Ascending aorta (tissue), 2 donors: Measurements from ENCODE around the gene CUL2. TPM values are rescaled to one million over a fixed set of nuclear protein-coding genes. Genes with fewer than 3 reads are reported as not detected.

Experiments used
- DNase-seq, 2 donors: peaks; one replicate each; pipeline ENCODE4 v3.0.0-alpha.2; 2019; ENCODE audit warnings: low spot score in 2 of 2
- H3K27ac ChIP-seq, 2 donors: fragments of 200-600 bp; sonication (generic); one replicate each; pipeline ENCODE4 v1.5.1; 2016 to 2017; ENCODE audit warnings: mild to moderate bottlenecking in 1 of 2
- H3K27me3 ChIP-seq: fragments of 200-600 bp; sonication (generic); one replicate; pipeline ENCODE4 v1.5.1; 2017
- H3K36me3 ChIP-seq, 2 donors: fragments of 200-600 bp; sonication (generic); one replicate each; pipeline ENCODE4 v1.5.1; 2016
- H3K4me1 ChIP-seq, 2 donors: fragments of 200-600 bp; sonication (generic); one replicate each; pipeline ENCODE4 v1.5.1; 2016 to 2017; ENCODE audit warnings: mild to moderate bottlenecking in 1 of 2
- H3K4me3 ChIP-seq, 2 donors: fragments of 200-600 bp; sonication (generic); one replicate each; pipeline ENCODE4 v1.5.1; 2016 to 2017; ENCODE audit warnings: mild to moderate bottlenecking in 1 of 2
- H3K9me3 ChIP-seq, 2 donors: fragments of 200-600 bp; sonication (generic); one replicate each; pipeline ENCODE4 v1.5.1; 2016
- CTCF ChIP-seq, 3 experiments: fragments of 200-600 bp in 2 of 3; fragments of 450-650 bp in 1 of 3; sonication (generic) in 2 of 3; IDR thresholded peaks; one replicate each; pipeline ENCODE4 v1.5.1; 2016 to 2019; ENCODE audit warnings: antibody characterized with exemption in 3 of 3, mild to moderate bottlenecking in 1 of 3, moderate library complexity in 1 of 3
- intact Hi-C: fragments of 100-400 bp; cut with DNase I; formaldehyde crosslinking; loops from one replicate; pipeline ENCODE4 v1.15.1; 2023
- total RNA-seq: library from RNA; depleted of rRNA; stranded (reverse); fragments of >200 nt; gene quantifications from one replicate; pipeline ENCODE4 v1.1.0, GENCODE V29; 2016

Gene CUL2
- total RNA-seq, 1 donor from 2014 or later: 9.7 TPM

- DNase-seq: no peak
- Histone ChIP-seq H3K27me3 (no peaks in the 10 kb centered on the region), H3K36me3 (no peaks in the 10 kb centered on the region), H3K27ac (no peak overlapping the region), H3K9me3 (no peaks in the 10 kb centered on the region), H3K4me3 (no peak overlapping the region), H3K4me1 (peaks cover 0 to 7% of the 10 kb centered on the region in 2 donors)
- no peak for TF ChIP-seq CTCF (IDR thresholded peaks at IDR 0.05)
- intact Hi-C loops: no loop called here
These were observed 40.5 kb upstream of the CUL2 start for GRCh38 chr10:35130663-35131062.

GRCh38 chr10:35129185-35129674 lies 39.1 kb upstream of the CUL2 start:
- no peak for DNase-seq
- no peak for TF ChIP-seq CTCF (IDR thresholded peaks at IDR 0.05)
- Histone ChIP-seq H3K27me3 (no peaks in the 10 kb centered on the region), H3K27ac (no peak overlapping the region), H3K4me3 (no peak overlapping the region), H3K36me3 (no peaks in the 10 kb centered on the region), H3K9me3 (no peaks in the 10 kb centered on the region), H3K4me1 (peaks cover 0 to 7% of the 10 kb centered on the region in 2 donors)
- intact Hi-C loops: loop anchor here (10.0 kb wide), 1 partner anchor 436 kb away; no protein-coding TSS in a partner anchor

- peak in 1 of 2 donors; percentile 82 for DNase-seq
- H3K4me3 ChIP-seq: peak overlapping the region; percentile 68 to 93
- intact Hi-C loops: loop anchor here (2.0 to 10.0 kb wide), 3 partner anchors 209 to 515 kb away; partner anchors contain the start of genes CCNY and FZD8
- no peaks in the 10 kb centered on the region for H3K9me3 ChIP-seq
- H3K36me3 ChIP-seq: no peaks in the 10 kb centered on the region
- peak overlapping the region; percentile 99 to 100 for H3K27ac ChIP-seq
- H3K4me1 ChIP-seq: peaks cover 0 to 7% of the 10 kb centered on the region in 2 donors
- no peak for TF ChIP-seq CTCF (IDR thresholded peaks at IDR 0.05)
- H3K27me3 ChIP-seq: no peaks in the 10 kb centered on the region
These were observed 37.2 kb upstream of the CUL2 start for GRCh38 chr10:35127289-35127891.

GRCh38 chr10:35126530-35127288 lies 36.6 kb upstream of the CUL2 start, which contains the start of gene CREM:
TSS of gene CREM (plus strand) at chr10:35126846. CDS start at chr10:35137836, 10,990 bp downstream.
- TF ChIP-seq CTCF (IDR thresholded peaks at IDR 0.05): peak; percentile 92 to 93 (median 92)
- peak within 1 kb of the TSS; percentile 68 to 93 for H3K4me3 ChIP-seq
- peak within 1 kb of the TSS; percentile 99 to 100 for H3K27ac ChIP-seq
- no peaks in the 10 kb centered on the region for H3K27me3 ChIP-seq
- intact Hi-C loops: loop anchor here (1.0 to 10.0 kb wide), 5 partner anchors 36 to 516 kb away; partner anchors contain the start of genes CCNY, CUL2 and FZD8
- no peaks in the 10 kb centered on the region for H3K36me3 ChIP-seq
- no peaks in the 10 kb centered on the region for H3K9me3 ChIP-seq
- DNase-seq: peak; percentile 90 to 99
- H3K4me1 ChIP-seq: peaks cover 0 to 6% of the 10 kb centered on the region in 2 donors

- H3K4me3 ChIP-seq: peak overlapping the region; percentile 68 to 93
- no peaks in the 10 kb centered on the region for H3K9me3 ChIP-seq
- peak overlapping the region; percentile 99 to 100 for H3K27ac ChIP-seq
- intact Hi-C loops: loop anchor here (1.0 to 10.0 kb wide), 5 partner anchors 36 to 517 kb away; partner anchors contain the start of genes CCNY, CUL2 and FZD8
- no peak for DNase-seq
- no peaks in the 10 kb centered on the region for H3K36me3 ChIP-seq
- H3K27me3 ChIP-seq: no peaks in the 10 kb centered on the region
- TF ChIP-seq CTCF (IDR thresholded peaks at IDR 0.05): no peak
- H3K4me1 ChIP-seq: peaks cover 0 to 3% of the 10 kb centered on the region in 2 donors
These were observed 36.0 kb upstream of the CUL2 start for GRCh38 chr10:35126062-35126529.
